ENCODE results near the gene GSKIP. TPM values are rescaled to one million over a fixed set of nuclear protein-coding genes. Genes with fewer than 3 reads are reported as not detected.

The GSKIP gene
- total and polyA plus RNA-seq, 2 donors from 2014 or later, result 13.1 to 30.5 TPM

- no peaks in the 10 kb centered on the region for H3K9me3 ChIP-seq (ENCODE audit: control insufficient read depth in 2 of 3, insufficient read depth in 1 of 3, low read length in 3 of 3)
- H3K4me3 ChIP-seq (ENCODE audit: low read length in 3 of 3), result no peak overlapping the region
- intact Hi-C loops (cut with DNase I), result no loop called here
- TF ChIP-seq, protein P1, sequence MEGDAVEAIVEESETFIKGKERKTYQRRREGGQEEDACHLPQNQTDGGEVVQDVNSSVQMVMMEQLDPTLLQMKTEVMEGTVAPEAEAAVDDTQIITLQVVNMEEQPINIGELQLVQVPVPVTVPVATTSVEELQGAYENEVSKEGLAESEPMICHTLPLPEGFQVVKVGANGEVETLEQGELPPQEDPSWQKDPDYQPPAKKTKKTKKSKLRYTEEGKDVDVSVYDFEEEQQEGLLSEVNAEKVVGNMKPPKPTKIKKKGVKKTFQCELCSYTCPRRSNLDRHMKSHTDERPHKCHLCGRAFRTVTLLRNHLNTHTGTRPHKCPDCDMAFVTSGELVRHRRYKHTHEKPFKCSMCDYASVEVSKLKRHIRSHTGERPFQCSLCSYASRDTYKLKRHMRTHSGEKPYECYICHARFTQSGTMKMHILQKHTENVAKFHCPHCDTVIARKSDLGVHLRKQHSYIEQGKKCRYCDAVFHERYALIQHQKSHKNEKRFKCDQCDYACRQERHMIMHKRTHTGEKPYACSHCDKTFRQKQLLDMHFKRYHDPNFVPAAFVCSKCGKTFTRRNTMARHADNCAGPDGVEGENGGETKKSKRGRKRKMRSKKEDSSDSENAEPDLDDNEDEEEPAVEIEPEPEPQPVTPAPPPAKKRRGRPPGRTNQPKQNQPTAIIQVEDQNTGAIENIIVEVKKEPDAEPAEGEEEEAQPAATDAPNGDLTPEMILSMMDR (IDR thresholded peaks at IDR 0.05; ENCODE audit: borderline replicate concordance, extremely low read depth, insufficient read depth), result no peak
- no peak overlapping the region for H3K27ac ChIP-seq (ENCODE audit: low read depth in 2 of 2, low read length in 2 of 2)
- FAIRE-seq (no peak), DNase-seq (no peak)
- H3K27me3 ChIP-seq (ENCODE audit: control insufficient read depth, insufficient read depth, low read length), result no peaks in the 10 kb centered on the region
- no peaks in the 10 kb centered on the region for H3K4me1 ChIP-seq (ENCODE audit: control insufficient read depth in 2 of 3, insufficient read depth in 2 of 3, low read depth in 1 of 3, low read length in 3 of 3)
- no peak overlapping the region for H3K9ac ChIP-seq (ENCODE audit: low read length in 3 of 3)
- peaks cover 0 to 67% (median 31%) of the 10 kb centered on the region in 3 donors for H3K36me3 ChIP-seq (ENCODE audit: control insufficient read depth in 2 of 3, insufficient read depth in 3 of 3, low read length in 3 of 3)
Observed at GRCh38 chr14:96320605-96321004, 42.7 kb upstream of the GSKIP start.

DNA sequence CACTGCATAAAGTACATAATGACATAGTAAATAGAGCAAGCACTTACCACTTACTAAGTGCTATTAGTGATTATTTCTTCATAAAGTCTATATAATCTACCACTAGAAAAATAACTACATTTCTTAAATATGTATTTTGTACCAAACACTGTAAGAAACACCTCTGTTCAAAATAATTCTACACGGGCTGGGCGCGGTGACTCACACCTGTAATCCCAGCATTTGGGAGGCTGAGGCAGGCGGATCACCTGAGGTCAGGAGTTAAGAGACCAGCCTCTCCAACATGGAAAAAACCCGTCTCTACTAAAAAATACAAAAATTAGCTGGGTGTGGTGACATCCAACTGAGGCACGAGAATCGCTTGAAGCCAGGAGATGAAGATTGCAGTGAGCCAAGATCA is 39.1 kb upstream of the GSKIP start:
- intact Hi-C loops (cut with DNase I), result no loop called here
- H3K4me3 ChIP-seq (ENCODE audit: low read length in 3 of 3), result no peak overlapping the region
- no peak for DNase-seq
- TF ChIP-seq, protein P1 (IDR thresholded peaks at IDR 0.05; ENCODE audit: borderline replicate concordance, extremely low read depth, insufficient read depth), result no peak
- H3K27me3 ChIP-seq (ENCODE audit: control insufficient read depth, insufficient read depth, low read length), result no peaks in the 10 kb centered on the region
- H3K9ac ChIP-seq (ENCODE audit: low read length in 3 of 3), result no peak overlapping the region
- no peak for FAIRE-seq
- no peaks in the 10 kb centered on the region for H3K9me3 ChIP-seq (ENCODE audit: control insufficient read depth in 2 of 3, insufficient read depth in 1 of 3, low read length in 3 of 3)
- H3K4me1 ChIP-seq (ENCODE audit: control insufficient read depth in 2 of 3, insufficient read depth in 2 of 3, low read depth in 1 of 3, low read length in 3 of 3), result no peaks in the 10 kb centered on the region
- peaks cover 2 to 48% (median 15%) of the 10 kb centered on the region in 3 donors for H3K36me3 ChIP-seq (ENCODE audit: control insufficient read depth in 2 of 3, insufficient read depth in 3 of 3, low read length in 3 of 3)
- H3K27ac ChIP-seq (ENCODE audit: low read depth in 2 of 2, low read length in 2 of 2), result no peak overlapping the region

DNA sequence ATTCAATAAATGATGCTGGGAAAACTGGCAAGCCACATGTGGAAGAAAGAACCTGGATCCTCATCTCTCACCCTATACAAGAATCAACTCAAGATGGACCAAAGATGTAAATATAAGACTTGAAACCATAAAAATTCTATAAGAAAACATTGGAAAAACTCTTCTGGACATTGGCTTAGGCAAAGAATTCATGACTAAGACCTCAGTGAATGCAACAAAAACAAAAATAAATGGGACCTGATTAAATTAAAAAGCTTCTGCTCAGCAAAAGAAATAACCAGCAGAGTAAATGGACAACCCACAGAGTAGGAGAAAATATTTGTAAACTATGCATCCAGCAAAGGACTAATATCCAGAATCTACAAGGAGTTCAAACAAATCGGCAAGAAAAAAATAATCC is 24.8 kb upstream of the GSKIP start:
- FAIRE-seq (no peak), DNase-seq (no peak)
- peaks cover 0 to 2% (median 0%) of the 10 kb centered on the region in 3 donors for H3K9me3 ChIP-seq (ENCODE audit: control insufficient read depth in 2 of 3, insufficient read depth in 1 of 3, low read length in 3 of 3)
- H3K4me1 ChIP-seq (ENCODE audit: control insufficient read depth in 2 of 3, insufficient read depth in 2 of 3, low read depth in 1 of 3, low read length in 3 of 3), result no peaks in the 10 kb centered on the region
- H3K27ac ChIP-seq (ENCODE audit: low read depth in 2 of 2, low read length in 2 of 2), result no peak overlapping the region
- no peak overlapping the region for H3K9ac ChIP-seq (ENCODE audit: low read length in 3 of 3)
- intact Hi-C loops (cut with DNase I), result no loop called here
- H3K27me3 ChIP-seq (ENCODE audit: control insufficient read depth, insufficient read depth, low read length), result no peaks in the 10 kb centered on the region
- H3K36me3 ChIP-seq (ENCODE audit: control insufficient read depth in 2 of 3, insufficient read depth in 3 of 3, low read length in 3 of 3), result peaks cover 4% of the 10 kb centered on the region in 3 donors
- TF ChIP-seq, protein P1 (IDR thresholded peaks at IDR 0.05; ENCODE audit: borderline replicate concordance, extremely low read depth, insufficient read depth), result no peak
- H3K4me3 ChIP-seq (ENCODE audit: low read length in 3 of 3), result no peak overlapping the region

- no peaks in the 10 kb centered on the region for H3K4me1 ChIP-seq (ENCODE audit: control insufficient read depth in 2 of 3, insufficient read depth in 2 of 3, low read depth in 1 of 3, low read length in 3 of 3)
- FAIRE-seq, result no peak
- no peak for DNase-seq
- no peak overlapping the region for H3K4me3 ChIP-seq (ENCODE audit: low read length in 3 of 3)
- TF ChIP-seq, protein P1 (IDR thresholded peaks at IDR 0.05; ENCODE audit: borderline replicate concordance, extremely low read depth, insufficient read depth), result no peak
- no peak overlapping the region for H3K27ac ChIP-seq (ENCODE audit: low read depth in 2 of 2, low read length in 2 of 2)
- H3K9ac ChIP-seq (ENCODE audit: low read length in 3 of 3), result no peak overlapping the region
- peaks cover 0 to 2% (median 0%) of the 10 kb centered on the region in 3 donors for H3K9me3 ChIP-seq (ENCODE audit: control insufficient read depth in 2 of 3, insufficient read depth in 1 of 3, low read length in 3 of 3)
- peaks cover 4% of the 10 kb centered on the region in 3 donors for H3K36me3 ChIP-seq (ENCODE audit: control insufficient read depth in 2 of 3, insufficient read depth in 3 of 3, low read length in 3 of 3)
- H3K27me3 ChIP-seq (ENCODE audit: control insufficient read depth, insufficient read depth, low read length), result no peaks in the 10 kb centered on the region
- intact Hi-C loops (cut with DNase I), result no loop called here
Observed at GRCh38 chr14:96341323-96341722, 22.0 kb upstream of the GSKIP start.
